Vagina (tissue), 2 donors: ENCODE results near the gene CDC16.

Experiments used
- CTCF ChIP-seq, 3 experiments: fragments of 450-650 bp in 2 of 3; fragments of 200-600 bp in 1 of 3; sonication (generic) in 1 of 3; IDR thresholded peaks; one replicate each; pipeline ENCODE4 v1.5.1; 2017 to 2019; ENCODE audit warnings: antibody characterized with exemption in 3 of 3, mild to moderate bottlenecking in 2 of 3, moderate library complexity in 2 of 3
- POLR2A ChIP-seq, 2 donors: fragments of 450-650 bp; IDR thresholded peaks; one replicate each; pipeline ENCODE4 v1.6.1; 2017; ENCODE audit warnings: antibody characterized with exemption in 2 of 2, mild to moderate bottlenecking in 2 of 2, moderate library complexity in 2 of 2

- TF ChIP-seq CTCF (IDR thresholded peaks at IDR 0.05) (no peak), POLR2A (IDR thresholded peaks at IDR 0.05) (no peak)
Observed at GRCh38 chr13:114194853-114195252, 39.8 kb upstream of the CDC16 start.
